Ascending aorta (tissue), 2 donors: ENCODE measurements around the gene CTDSPL. TPM values are rescaled to one million over a fixed set of nuclear protein-coding genes. Genes with fewer than 3 reads are reported as not detected.

ENCODE experiments used
- DNase-seq, 2 donors: peaks; one replicate each; pipeline ENCODE4 v3.0.0-alpha.2; 2019; ENCODE audit warnings: low spot score in 2 of 2
- H3K27ac ChIP-seq, 2 donors: fragments of 200-600 bp; sonication (generic); one replicate each; pipeline ENCODE4 v1.5.1; 2016 to 2017; ENCODE audit warnings: mild to moderate bottlenecking in 1 of 2
- H3K27me3 ChIP-seq: fragments of 200-600 bp; sonication (generic); one replicate; pipeline ENCODE4 v1.5.1; 2017
- H3K36me3 ChIP-seq, 2 donors: fragments of 200-600 bp; sonication (generic); one replicate each; pipeline ENCODE4 v1.5.1; 2016
- H3K4me1 ChIP-seq, 2 donors: fragments of 200-600 bp; sonication (generic); one replicate each; pipeline ENCODE4 v1.5.1; 2016 to 2017; ENCODE audit warnings: mild to moderate bottlenecking in 1 of 2
- H3K4me3 ChIP-seq, 2 donors: fragments of 200-600 bp; sonication (generic); one replicate each; pipeline ENCODE4 v1.5.1; 2016 to 2017; ENCODE audit warnings: mild to moderate bottlenecking in 1 of 2
- H3K9me3 ChIP-seq, 2 donors: fragments of 200-600 bp; sonication (generic); one replicate each; pipeline ENCODE4 v1.5.1; 2016
- CTCF ChIP-seq, 3 experiments: fragments of 200-600 bp in 2 of 3; fragments of 450-650 bp in 1 of 3; sonication (generic) in 2 of 3; IDR thresholded peaks; one replicate each; pipeline ENCODE4 v1.5.1; 2016 to 2019; ENCODE audit warnings: antibody characterized with exemption in 3 of 3, mild to moderate bottlenecking in 1 of 3, moderate library complexity in 1 of 3
- intact Hi-C: fragments of 100-400 bp; cut with DNase I; formaldehyde crosslinking; loops from one replicate; pipeline ENCODE4 v1.15.1; 2023
- total RNA-seq: library from RNA; depleted of rRNA; stranded (reverse); fragments of >200 nt; gene quantifications from one replicate; pipeline ENCODE4 v1.1.0, GENCODE V29; 2016

Gene CTDSPL
- total RNA-seq, 1 donor from 2014 or later = 80.9 TPM

GRCh38 chr3:37922721-37923568, 61.3 kb downstream of the CTDSPL start:
- no peaks in the 10 kb centered on the region for H3K9me3 ChIP-seq
- H3K27me3 ChIP-seq = no peaks in the 10 kb centered on the region
- DNase-seq = peak; percentile 47 to 86
- intact Hi-C loops = loop anchor here (5.0 kb wide), 1 partner anchor 39 kb away; no protein-coding TSS in a partner anchor
- no peaks in the 10 kb centered on the region for H3K36me3 ChIP-seq
- H3K4me3 ChIP-seq = peak overlapping the region in 1 of 2 donors; percentile 4
- H3K27ac ChIP-seq = peak overlapping the region; percentile 72 to 74
- TF ChIP-seq CTCF (IDR thresholded peaks at IDR 0.05) = no peak
- peaks cover 8 to 52% of the 10 kb centered on the region in 2 donors for H3K4me1 ChIP-seq

- Histone ChIP-seq H3K4me1 (peaks cover 8 to 52% of the 10 kb centered on the region in 2 donors), H3K36me3 (no peaks in the 10 kb centered on the region)
- intact Hi-C loops = loop anchor here (5.0 kb wide), 1 partner anchor 39 kb away; no protein-coding TSS in a partner anchor
Observed at GRCh38 chr3:37923569-37924040, 61.9 kb downstream of the CTDSPL start.

GRCh38 chr3:37924453-37924852, 62.8 kb downstream of the CTDSPL start:
- intact Hi-C loops = loop anchor here (5.0 kb wide), 1 partner anchor 38 kb away; no protein-coding TSS in a partner anchor
- H3K27me3 ChIP-seq = no peaks in the 10 kb centered on the region
- no peaks in the 10 kb centered on the region for H3K36me3 ChIP-seq
- no peak for DNase-seq
- H3K9me3 ChIP-seq = peaks cover 0 to 5% of the 10 kb centered on the region in 2 donors
- peaks cover 8 to 52% of the 10 kb centered on the region in 2 donors for H3K4me1 ChIP-seq
- H3K4me3 ChIP-seq = no peak overlapping the region
- peak overlapping the region; percentile 74 to 82 for H3K27ac ChIP-seq
- no peak for TF ChIP-seq CTCF (IDR thresholded peaks at IDR 0.05)

More at GRCh38 chr3:37923569-37924040, 61.9 kb downstream of the CTDSPL start:
- no peak for TF ChIP-seq CTCF (IDR thresholded peaks at IDR 0.05)
- H3K27ac ChIP-seq = peak overlapping the region; percentile 74 to 82
- DNase-seq = no peak
- H3K4me3 ChIP-seq = no peak overlapping the region
- no peaks in the 10 kb centered on the region for H3K9me3 ChIP-seq
- H3K27me3 ChIP-seq = no peaks in the 10 kb centered on the region

GRCh38 chr3:37925157-37925556, 63.5 kb downstream of the CTDSPL start:
- Histone ChIP-seq H3K9me3 (peaks cover 0 to 5% of the 10 kb centered on the region in 2 donors), H3K27me3 (no peaks in the 10 kb centered on the region), H3K27ac (peak overlapping the region; percentile 74 to 82), H3K36me3 (no peaks in the 10 kb centered on the region), H3K4me3 (no peak overlapping the region), H3K4me1 (peaks cover 8 to 52% of the 10 kb centered on the region in 2 donors)
- no peak for TF ChIP-seq CTCF (IDR thresholded peaks at IDR 0.05)
- DNase-seq = no peak
- intact Hi-C loops = no loop called here

- H3K4me1 ChIP-seq = peaks cover 8 to 45% of the 10 kb centered on the region in 2 donors
- H3K27ac ChIP-seq = peak overlapping the region; percentile 74 to 82
- H3K36me3 ChIP-seq = no peaks in the 10 kb centered on the region
- TF ChIP-seq CTCF (IDR thresholded peaks at IDR 0.05) = no peak
- peaks cover 0 to 5% of the 10 kb centered on the region in 2 donors for H3K9me3 ChIP-seq
- no peaks in the 10 kb centered on the region for H3K27me3 ChIP-seq
- no peak overlapping the region for H3K4me3 ChIP-seq
- intact Hi-C loops = no loop called here
- no peak for DNase-seq
Observed at GRCh38 chr3:37926611-37927010, 64.9 kb downstream of the CTDSPL start.
